C4-2B (cell line): Measurements from ENCODE around the gene GPR183.

ENCODE experiments used
- H3K27ac ChIP-seq: fragments of 450-650 bp; 2 replicates; pipeline ENCODE4 v1.5.1; 2017
- CTCF ChIP-seq: fragments of 450-650 bp; conservative IDR thresholded peaks from 2 replicates; pipeline ENCODE4 v1.5.1; 2017; ENCODE audit warnings: mild to moderate bottlenecking
- ZFX ChIP-seq: fragments of 450-650 bp; IDR thresholded peaks from 2 replicates; pipeline ENCODE4 v1.6.1; 2017

GPR183 gene

GRCh38 chr13:99352351-99353245, 45.4 kb upstream of the GPR183 start:
- no peak overlapping the region for H3K27ac ChIP-seq
- TF ChIP-seq ZFX, result no peak
- no peak for TF ChIP-seq CTCF

GRCh38 chr13:99351772-99352171, 44.6 kb upstream of the GPR183 start:
- TF ChIP-seq CTCF (no peak), ZFX (no peak)
- H3K27ac ChIP-seq, result no peak overlapping the region

- no peak overlapping the region for H3K27ac ChIP-seq
- TF ChIP-seq ZFX (no peak), CTCF (no peak)
Measured at GRCh38 chr13:99350191-99350590, 43.0 kb upstream of the GPR183 start.

- no peak overlapping the region for H3K27ac ChIP-seq
- TF ChIP-seq ZFX, result no peak
Measured at GRCh38 chr13:99347911-99348451, 40.8 kb upstream of the GPR183 start.

- no peak overlapping the region for H3K27ac ChIP-seq
Measured at GRCh38 chr13:99347335-99347878, 40.2 kb upstream of the GPR183 start.

GRCh38 chr13:99346335-99347042, 39.3 kb upstream of the GPR183 start:
- no peak for TF ChIP-seq CTCF

More at GRCh38 chr13:99347335-99347878, 40.2 kb upstream of the GPR183 start:
- no peak for TF ChIP-seq CTCF

GRCh38 chr13:99345345-99345744, 38.1 kb upstream of the GPR183 start:
- H3K27ac ChIP-seq, result no peak overlapping the region
- TF ChIP-seq ZFX, result no peak
- TF ChIP-seq CTCF, result no peak

More at GRCh38 chr13:99346335-99347042, 39.3 kb upstream of the GPR183 start:
- no peak overlapping the region for H3K27ac ChIP-seq
